PC-9 (cell line): Measurements from ENCODE around the gene ZNF680. TPM values are rescaled to one million over a fixed set of nuclear protein-coding genes. Genes with fewer than 3 reads are reported as not detected.

Experiments
- BruUV-seq: library from RNA; stranded (reverse); fragments of 400-500 nt; replicated peaks from 2 replicates; lab custom pipeline; 2021; lab: Mats Ljungman, UMichigan
- CTCF ChIA-PET: fragments of 300-600 bp; sonication (Branson Sonifier 250); formaldehyde crosslinking; loops from one replicate; lab custom pipeline; 2022; ENCODE audit warnings: antibody characterized with exemption; lab: Charles Lee
- POLR2A ChIA-PET: fragments of 300-600 bp; sonication (Branson Sonifier 250); formaldehyde crosslinking; loops from one replicate; lab custom pipeline; 2022; ENCODE audit warnings: antibody characterized with exemption; ENCODE audit not compliant: unreplicated experiment; lab: Charles Lee
- DNase-seq, 2 experiments: peaks; one replicate each; pipeline versions ENCODE4 v3.0.0 to v3.0.0-alpha.2; 2015 to 2022; ENCODE audit warnings: mixed read lengths in 1 of 2
- H2AFZ ChIP-seq: fragments of 200-600 bp; sonication (generic); 2 replicates; pipeline ENCODE4 v1.8.1; 2017; ENCODE audit warnings: antibody characterized with exemption
- H3F3A ChIP-seq: fragments of 200-600 bp; sonication (generic); 2 replicates; pipeline ENCODE4 v1.8.1; 2017; ENCODE audit warnings: antibody characterized with exemption, mild to moderate bottlenecking, low read depth; ENCODE audit not compliant: insufficient read depth
- H3K27ac ChIP-seq: fragments of 200-600 bp; sonication (generic); 2 replicates; pipeline ENCODE4 v1.6.1; 2016; ENCODE audit warnings: mixed run types
- H3K27me3 ChIP-seq: fragments of 200-600 bp; sonication (generic); 2 replicates; pipeline ENCODE4 v1.6.1; 2016; ENCODE audit warnings: low read depth, mixed run types; ENCODE audit not compliant: insufficient read depth
- H3K36me3 ChIP-seq: fragments of 200-600 bp; sonication (generic); 2 replicates; pipeline ENCODE4 v1.6.1; 2016; ENCODE audit warnings: low read depth, mixed run types
- H3K4me1 ChIP-seq: fragments of 200-600 bp; sonication (generic); replicated peaks from 2 replicates; pipeline ENCODE4 v1.6.1; 2016; ENCODE audit warnings: mixed run types; ENCODE audit not compliant: insufficient read depth
- H3K4me2 ChIP-seq: fragments of 200-600 bp; sonication (generic); 2 replicates; pipeline ENCODE4 v1.6.1; 2017; ENCODE audit warnings: mixed run types
- H3K4me3 ChIP-seq: fragments of 200-600 bp; sonication (generic); 2 replicates; pipeline ENCODE4 v1.6.1; 2016; ENCODE audit warnings: mixed run types
- H3K79me2 ChIP-seq: fragments of 200-600 bp; sonication (generic); 2 replicates; pipeline ENCODE4 v1.6.1; 2017; ENCODE audit warnings: low read depth, mixed run types
- H3K9me2 ChIP-seq: fragments of 200-600 bp; sonication (generic); 2 replicates; pipeline ENCODE4 v1.8.1; 2017; ENCODE audit warnings: mild to moderate bottlenecking; ENCODE audit not compliant: insufficient read depth
- H3K9me3 ChIP-seq: fragments of 200-600 bp; sonication (generic); 2 replicates; pipeline ENCODE4 v1.8.1; 2016; ENCODE audit warnings: low read depth; ENCODE audit not compliant: insufficient read depth
- H4K20me1 ChIP-seq: fragments of 200-600 bp; sonication (generic); 2 replicates; pipeline ENCODE4 v1.8.1; 2017; ENCODE audit not compliant: insufficient read depth
- EZH2 ChIP-seq: fragments of 200-600 bp; sonication (generic); IDR thresholded peaks from 2 replicates; pipeline ENCODE4 v1.8.0; 2017; ENCODE audit warnings: antibody characterized with exemption, low read depth
- intact Hi-C: fragments of 100-400 bp; cut with micrococcal nuclease; formaldehyde crosslinking; loops from one replicate; pipeline ENCODE4 v1.10.0; 2022; ENCODE audit not compliant: unreplicated experiment
- total RNA-seq: library from RNA; stranded (reverse); gene quantifications from 2 replicates; pipeline ENCODE4 v1.2.3, GENCODE V29; 2021
- TF ChIP-seq, protein P1 (sequence below): fragments of 200-600 bp; sonication (generic); conservative IDR thresholded peaks from 2 replicates; pipeline ENCODE4 v1.6.1; 2017; ENCODE audit warnings: mixed run types, antibody characterized with exemption, mild to moderate bottlenecking, moderate library complexity

The ZNF680 gene
- total RNA-seq, 1 experiment from 2014 or later = 17.9 TPM

DNA sequence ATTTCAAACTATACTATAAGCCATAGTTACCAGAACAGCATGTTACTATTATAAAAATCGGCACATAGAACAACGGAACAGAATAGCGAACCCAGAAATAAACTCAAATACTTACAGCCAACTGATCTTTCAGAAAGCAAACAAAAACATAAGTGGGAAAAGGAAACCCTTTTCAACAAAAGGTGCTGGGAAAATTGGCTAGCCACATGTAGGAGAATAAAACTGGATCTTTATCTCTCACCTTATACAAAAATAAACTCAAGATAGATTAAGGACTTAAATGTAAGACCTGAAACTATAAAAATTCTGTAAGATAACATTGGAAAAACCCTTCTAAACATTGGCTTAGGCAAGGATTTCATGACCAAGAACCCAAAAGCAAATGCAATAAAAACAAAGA lies 29.1 kb downstream of the ZNF680 start:
- TF ChIP-seq, protein P1, sequence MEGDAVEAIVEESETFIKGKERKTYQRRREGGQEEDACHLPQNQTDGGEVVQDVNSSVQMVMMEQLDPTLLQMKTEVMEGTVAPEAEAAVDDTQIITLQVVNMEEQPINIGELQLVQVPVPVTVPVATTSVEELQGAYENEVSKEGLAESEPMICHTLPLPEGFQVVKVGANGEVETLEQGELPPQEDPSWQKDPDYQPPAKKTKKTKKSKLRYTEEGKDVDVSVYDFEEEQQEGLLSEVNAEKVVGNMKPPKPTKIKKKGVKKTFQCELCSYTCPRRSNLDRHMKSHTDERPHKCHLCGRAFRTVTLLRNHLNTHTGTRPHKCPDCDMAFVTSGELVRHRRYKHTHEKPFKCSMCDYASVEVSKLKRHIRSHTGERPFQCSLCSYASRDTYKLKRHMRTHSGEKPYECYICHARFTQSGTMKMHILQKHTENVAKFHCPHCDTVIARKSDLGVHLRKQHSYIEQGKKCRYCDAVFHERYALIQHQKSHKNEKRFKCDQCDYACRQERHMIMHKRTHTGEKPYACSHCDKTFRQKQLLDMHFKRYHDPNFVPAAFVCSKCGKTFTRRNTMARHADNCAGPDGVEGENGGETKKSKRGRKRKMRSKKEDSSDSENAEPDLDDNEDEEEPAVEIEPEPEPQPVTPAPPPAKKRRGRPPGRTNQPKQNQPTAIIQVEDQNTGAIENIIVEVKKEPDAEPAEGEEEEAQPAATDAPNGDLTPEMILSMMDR = no peak
- no peak for TF ChIP-seq EZH2
- Histone ChIP-seq H3F3A (no peaks in the 10 kb centered on the region), H3K79me2 (peaks cover 10% of the 10 kb centered on the region; the same call in 1 of the 2 replicates), H3K4me2 (no peak overlapping the region), H3K4me1 (no peaks in the 10 kb centered on the region), H3K27ac (no peak overlapping the region), H4K20me1 (no peaks in the 10 kb centered on the region), H3K9me2 (no peaks in the 10 kb centered on the region), H3K4me3 (no peak overlapping the region), H3K36me3 (peaks cover 12% of the 10 kb centered on the region), H3K9me3 (peaks cover 3% of the 10 kb centered on the region), H3K27me3 (no peaks in the 10 kb centered on the region), H2AFZ (no peak overlapping the region)
- intact Hi-C loops = no loop called here
- no TSS peak for BruUV-seq
- DNase-seq = no peak
- CTCF ChIA-PET = no interaction called here
- POLR2A ChIA-PET = no interaction called here

- Histone ChIP-seq H3K79me2 (peaks cover 7% of the 10 kb centered on the region; the same call in 1 of the 2 replicates), H4K20me1 (no peaks in the 10 kb centered on the region), H3K4me1 (no peaks in the 10 kb centered on the region), H3K4me3 (no peak overlapping the region), H2AFZ (no peak overlapping the region), H3K9me2 (no peaks in the 10 kb centered on the region), H3K9me3 (peaks cover 27% of the 10 kb centered on the region), H3K27ac (no peak overlapping the region), H3K36me3 (peaks cover 5% of the 10 kb centered on the region), H3K27me3 (no peaks in the 10 kb centered on the region), H3K4me2 (no peak overlapping the region), H3F3A (no peaks in the 10 kb centered on the region)
- intact Hi-C loops = no loop called here
- TF ChIP-seq EZH2 = no peak
- TF ChIP-seq, protein P1 = no peak
- BruUV-seq = no TSS peak
- no peak for DNase-seq
- POLR2A ChIA-PET = no interaction called here
- CTCF ChIA-PET = no interaction called here
Observed at GRCh38 chr7:64528770-64529169, 34.1 kb downstream of the ZNF680 start.

GRCh38 chr7:64521409-64521984 lies 41.4 kb downstream of the ZNF680 start:
- Histone ChIP-seq H3K9me2 (no peaks in the 10 kb centered on the region), H3K27ac (no peak overlapping the region), H3K36me3 (peaks cover 19% of the 10 kb centered on the region; the same call in 1 of the 2 replicates), H2AFZ (no peak overlapping the region), H3K4me2 (no peak overlapping the region), H3K79me2 (no peaks in the 10 kb centered on the region), H3K9me3 (peaks cover 60% of the 10 kb centered on the region), H3F3A (no peaks in the 10 kb centered on the region), H3K27me3 (no peaks in the 10 kb centered on the region), H4K20me1 (no peaks in the 10 kb centered on the region), H3K4me3 (no peak overlapping the region), H3K4me1 (no peaks in the 10 kb centered on the region)
- BruUV-seq = no TSS peak
- TF ChIP-seq, protein P1 = no peak
- no peak for TF ChIP-seq EZH2
- no peak for DNase-seq
- intact Hi-C loops = no loop called here
- CTCF ChIA-PET = no interaction called here
- POLR2A ChIA-PET = no interaction called here
